DMS79 (cell line): Measurements from ENCODE around the gene RBM47.
A peak's percentile ranks its signal among the peaks of the same experiment; 100 is the strongest.
"Not testable (repeated sequence)": the region's sequence is repeated elsewhere in the genome, so short reads cannot be mapped to it uniquely, and the experiment has no call there.

Experiments used
- DNase-seq: peaks from one replicate; lab custom pipeline; 2025; lab: John Stamatoyannopoulos, UW

The RBM47 gene

DNA sequence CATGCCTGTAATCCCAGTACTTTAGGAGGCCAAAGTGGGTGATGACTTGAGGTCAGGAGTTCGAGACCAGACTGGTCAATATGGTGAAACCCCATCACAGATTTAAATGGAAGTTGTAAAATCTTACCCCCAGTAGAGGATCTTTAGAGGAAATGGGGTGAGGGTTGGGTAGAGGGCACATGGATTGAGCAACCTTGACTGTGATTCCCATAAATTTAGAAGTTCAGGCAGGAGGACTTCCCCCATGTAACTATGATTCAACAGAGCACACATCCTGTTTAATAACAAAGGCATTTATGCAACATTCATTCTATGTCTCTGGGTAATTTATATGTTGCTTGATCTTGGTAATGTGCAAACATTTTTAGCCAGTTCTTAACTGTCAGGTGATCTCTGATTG lies 143.1 kb downstream of the RBM47 start:
- no peak for DNase-seq

GRCh38 chr4:40484346-40485090 lies 145.1 kb downstream of the RBM47 start:
- DNase-seq: no peak

DNA sequence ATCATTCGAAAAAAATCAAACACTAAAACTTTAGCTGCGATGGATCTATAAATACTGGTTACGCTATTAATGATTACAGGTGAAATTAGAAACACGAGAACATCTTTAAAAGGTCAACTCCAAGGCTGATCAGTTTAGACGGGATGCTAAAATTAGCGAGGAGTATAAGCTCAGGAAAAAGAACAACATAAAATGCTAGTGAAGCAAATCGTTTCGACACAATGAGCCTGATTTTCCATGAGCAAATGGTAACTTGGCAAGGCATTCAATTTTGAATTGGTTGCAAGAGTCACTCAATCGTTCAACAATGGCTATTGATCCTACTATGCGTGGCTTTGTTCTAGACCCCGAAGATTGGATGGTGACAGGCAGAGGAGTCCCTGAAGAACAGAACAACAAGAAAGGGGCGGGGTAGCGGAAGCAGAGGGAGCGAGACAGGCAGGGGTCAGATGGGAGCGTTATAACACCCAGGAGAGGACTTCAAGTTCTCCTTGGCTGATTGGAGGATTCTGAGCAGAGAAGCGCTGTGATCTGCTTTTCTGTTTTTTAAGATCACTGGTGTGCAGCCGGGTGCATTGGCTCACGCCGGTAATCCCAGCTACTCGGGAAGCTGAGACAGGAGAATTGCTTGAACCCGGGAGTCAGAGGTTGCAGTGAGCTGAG lies 146.5 kb downstream of the RBM47 start:
- no peak for DNase-seq

DNA sequence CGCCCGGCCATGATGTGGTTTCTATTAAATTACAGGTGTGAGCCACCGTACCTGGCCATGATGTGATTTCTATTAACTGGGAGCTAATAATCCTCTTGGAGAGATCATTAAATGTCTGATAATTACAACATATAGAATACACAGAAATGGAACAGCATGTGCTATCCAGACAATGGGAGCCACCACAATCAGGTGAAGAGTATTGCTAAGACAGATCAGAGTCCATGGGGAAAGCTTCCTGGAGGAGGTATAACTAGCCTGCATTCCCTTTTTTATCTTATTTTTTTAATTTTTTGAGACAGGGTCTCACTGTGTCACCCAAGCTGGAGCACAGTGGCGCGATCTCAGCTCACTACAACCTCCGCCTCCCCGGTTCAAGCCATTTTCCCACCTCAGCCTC lies 147.7 kb downstream of the RBM47 start:
- no peak for DNase-seq

DNA sequence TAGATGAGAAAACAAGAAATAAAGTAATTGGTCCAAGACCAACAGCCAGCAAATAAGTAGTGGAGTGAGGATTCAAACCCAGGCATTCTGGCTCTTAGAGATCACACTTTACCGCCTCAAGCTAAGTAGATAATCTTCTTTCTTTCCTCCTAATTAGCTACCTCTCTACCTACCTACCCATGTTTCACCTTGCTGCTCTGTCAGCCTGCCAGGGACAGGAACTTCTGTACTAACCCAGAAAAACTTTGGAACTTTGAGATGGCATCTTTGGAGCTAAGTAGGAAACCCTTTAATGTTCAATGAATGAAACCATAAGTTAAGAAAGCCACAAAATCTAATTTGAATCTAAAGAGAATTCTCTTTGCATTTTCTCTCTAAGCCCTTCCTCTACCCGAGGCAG lies 149.4 kb downstream of the RBM47 start:
- no peak for DNase-seq

GRCh38 chr4:40479378-40479777 lies 150.3 kb downstream of the RBM47 start:
- no peak for DNase-seq

- DNase-seq: peak; percentile 19
Observed at GRCh38 chr4:40475609-40476008, 154.1 kb downstream of the RBM47 start.

DNA sequence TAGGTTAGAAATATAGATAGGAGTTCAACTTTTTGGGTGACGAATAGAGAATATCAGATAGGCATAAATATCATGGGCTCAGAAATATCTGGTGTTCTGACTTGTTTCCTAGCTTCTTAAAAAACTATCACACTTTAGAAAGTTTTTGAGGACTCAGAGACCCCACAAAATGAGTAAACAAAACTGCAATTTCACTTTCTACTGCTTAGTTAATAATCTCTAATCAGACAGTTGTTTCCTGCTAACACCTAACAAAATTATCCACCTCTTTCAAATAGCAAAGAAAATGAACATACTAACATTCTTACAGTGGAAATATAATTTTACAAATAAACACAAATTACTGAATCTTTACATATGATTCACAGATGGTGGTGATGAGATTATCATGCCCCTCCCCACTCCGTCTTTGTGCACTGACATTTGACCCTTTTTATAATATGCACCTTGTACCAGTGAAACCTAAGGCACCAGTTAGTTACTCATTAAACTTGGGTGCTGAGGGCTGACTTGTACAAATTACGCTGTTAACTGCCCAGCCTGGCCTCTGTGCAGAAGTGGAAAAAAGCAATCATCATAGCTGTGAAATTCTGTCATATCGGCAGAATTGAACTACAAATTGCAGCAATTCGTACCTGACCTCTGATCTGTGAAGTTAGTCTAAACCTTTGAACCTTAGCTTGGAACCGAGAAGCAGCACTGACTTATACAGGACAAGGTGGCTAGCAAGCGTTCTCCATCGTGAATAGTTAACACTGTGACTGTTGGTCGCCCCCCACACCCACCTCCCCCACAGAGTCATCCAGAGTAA lies 155.9 kb downstream of the RBM47 start:
- no peak for DNase-seq

DNA sequence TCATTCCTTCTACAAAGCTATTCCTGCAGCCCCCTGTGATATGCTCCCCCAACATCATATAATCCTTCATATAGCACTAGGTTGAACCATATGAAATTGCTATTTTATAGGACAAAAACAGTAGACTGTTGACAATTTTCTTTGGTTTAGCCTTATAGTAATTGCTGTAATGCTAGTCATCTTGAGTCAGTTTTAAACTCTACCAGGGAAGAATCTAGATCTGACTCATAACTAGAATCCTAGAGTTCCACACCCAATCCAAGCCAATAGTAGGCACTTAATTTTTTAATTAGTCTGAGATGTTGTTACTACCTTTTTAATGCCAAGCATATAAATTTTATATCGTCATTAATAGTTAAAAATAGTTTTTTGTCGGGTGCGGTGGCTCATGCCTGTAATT lies 157.7 kb downstream of the RBM47 start:
- no peak for DNase-seq

DNA sequence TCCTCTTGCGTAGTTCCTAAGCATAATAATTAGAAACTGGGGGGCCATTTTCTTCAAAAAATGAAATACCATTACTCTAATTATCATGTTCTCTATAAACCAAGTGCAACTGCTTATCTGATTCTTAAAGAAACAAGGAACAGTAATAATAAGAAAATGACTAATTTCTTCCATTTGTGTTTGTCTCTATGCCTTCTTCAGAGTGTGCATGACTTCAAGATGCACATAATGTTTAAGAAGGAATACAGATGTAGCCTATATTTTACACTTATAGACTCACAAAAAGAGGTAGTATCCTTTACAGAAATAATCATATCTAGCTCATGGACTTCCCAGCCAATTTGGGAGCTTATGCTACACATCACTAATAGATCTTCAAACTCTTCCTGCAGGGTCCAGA lies 162.9 kb downstream of the RBM47 start:
- no peak for DNase-seq

- no peak for DNase-seq
Observed at GRCh38 chr4:40462326-40462725, 167.3 kb downstream of the RBM47 start.

DNA sequence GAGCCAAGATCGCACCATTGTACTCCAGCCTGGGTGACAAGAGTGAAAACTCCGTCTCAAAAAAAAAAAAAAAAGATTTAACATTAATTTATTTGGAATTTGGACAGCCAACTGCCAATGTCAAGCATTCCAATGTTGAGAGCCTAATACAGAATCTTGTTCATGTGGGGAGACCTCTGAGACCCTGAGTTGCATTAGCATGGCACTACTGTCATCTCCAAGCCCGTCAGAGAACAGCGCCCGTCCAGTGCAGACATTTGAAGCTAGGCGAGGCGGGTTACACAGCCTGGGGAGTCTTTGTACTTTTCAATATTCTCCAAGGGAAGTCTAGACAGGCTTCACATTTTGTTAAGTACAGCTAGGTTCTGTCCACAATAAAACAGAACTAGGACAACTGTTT lies 167.8 kb downstream of the RBM47 start:
- no peak for DNase-seq

- DNase-seq: no peak
Observed at GRCh38 chr4:40461062-40461461, 168.6 kb downstream of the RBM47 start.

DNA sequence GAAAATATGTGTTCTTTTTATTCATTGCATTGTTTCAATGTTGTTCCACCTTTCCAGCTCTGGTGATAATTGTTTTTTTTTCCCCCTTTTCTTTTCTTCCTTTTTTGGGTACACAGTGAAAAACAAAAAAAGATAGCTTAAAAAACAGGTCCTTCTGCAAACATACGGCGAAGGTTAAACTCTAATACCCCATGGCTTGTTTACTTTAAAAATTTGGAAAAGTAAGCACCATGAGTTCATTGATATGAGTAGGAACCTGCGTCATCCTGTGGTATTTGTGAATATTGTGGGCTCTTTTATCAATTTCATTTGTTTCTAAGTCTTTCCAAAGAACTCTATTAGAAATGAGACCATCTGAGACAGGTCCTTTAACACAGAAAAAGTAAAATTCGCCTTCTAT lies 171.0 kb downstream of the RBM47 start:
- no peak for DNase-seq

- no peak for DNase-seq
Observed at GRCh38 chr4:40458109-40458508, 171.6 kb downstream of the RBM47 start.

DNA sequence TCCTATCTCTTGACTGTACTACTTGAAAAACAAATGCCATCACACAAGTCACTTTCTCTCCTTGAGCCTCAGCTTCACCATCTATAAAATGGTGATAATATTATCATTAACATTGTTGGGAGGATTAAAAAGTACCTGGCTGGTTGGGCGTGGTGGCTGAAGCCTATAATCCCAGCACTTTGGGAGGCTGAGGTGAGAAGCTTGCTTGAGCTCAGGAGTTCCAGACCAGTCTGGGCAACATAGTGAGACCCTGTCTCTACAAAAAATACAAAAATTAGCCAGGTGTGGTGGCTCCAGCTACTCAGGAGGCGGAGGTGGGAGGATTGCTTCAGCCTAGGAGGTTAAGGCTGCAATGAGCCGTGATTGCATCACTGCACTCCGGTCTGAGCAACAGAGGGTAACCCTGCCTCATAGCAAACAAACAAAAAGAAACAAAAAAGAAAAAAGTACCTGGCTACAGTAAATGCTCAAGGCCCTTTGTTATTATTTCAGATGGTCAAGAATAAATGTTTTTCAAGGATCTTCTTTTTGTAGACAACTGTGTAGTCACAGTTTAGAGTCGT lies 174.2 kb downstream of the RBM47 start:
- DNase-seq: no peak

DNA sequence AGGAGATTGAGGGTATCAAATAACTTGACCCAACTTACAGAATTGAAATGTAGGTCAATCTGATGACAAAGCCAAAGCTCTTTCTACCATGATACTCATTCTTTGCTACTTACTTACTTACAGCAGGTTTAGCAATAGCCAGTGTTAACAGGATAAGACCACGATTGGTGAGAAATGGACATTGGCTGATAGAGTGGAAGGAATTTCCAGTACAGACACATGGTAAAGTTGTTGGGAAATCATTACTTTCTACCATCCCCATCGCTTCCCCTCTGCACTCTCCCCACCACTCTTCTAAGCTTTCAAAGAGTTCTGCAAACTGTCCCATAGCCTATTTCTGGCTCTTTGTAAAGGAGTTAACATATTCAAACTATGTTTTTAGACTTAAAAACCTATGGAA lies 174.8 kb downstream of the RBM47 start:
- DNase-seq: no peak

GRCh38 chr4:40453912-40454311 lies 175.8 kb downstream of the RBM47 start:
- peak; percentile 31 for DNase-seq

DNA sequence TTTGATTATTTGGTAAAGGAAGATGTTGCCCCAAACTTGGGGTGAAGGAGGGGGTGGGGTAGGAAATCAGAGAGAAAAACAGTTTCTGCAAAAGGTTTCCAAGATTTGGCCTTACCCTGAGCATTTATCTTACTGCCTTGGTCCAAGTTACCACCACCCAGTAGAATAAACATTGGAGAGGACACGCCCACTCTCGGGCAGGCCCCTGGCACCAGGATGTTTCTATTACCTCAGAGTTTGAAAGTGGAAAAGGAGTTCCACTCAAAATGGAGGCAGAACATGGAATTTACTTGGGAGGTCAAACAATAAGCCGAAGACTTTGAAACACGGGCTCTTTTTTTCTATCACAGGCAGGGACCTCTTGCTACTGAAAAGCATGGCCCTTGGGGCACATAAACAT lies 180.8 kb downstream of the RBM47 start:
- no peak for DNase-seq

DNA sequence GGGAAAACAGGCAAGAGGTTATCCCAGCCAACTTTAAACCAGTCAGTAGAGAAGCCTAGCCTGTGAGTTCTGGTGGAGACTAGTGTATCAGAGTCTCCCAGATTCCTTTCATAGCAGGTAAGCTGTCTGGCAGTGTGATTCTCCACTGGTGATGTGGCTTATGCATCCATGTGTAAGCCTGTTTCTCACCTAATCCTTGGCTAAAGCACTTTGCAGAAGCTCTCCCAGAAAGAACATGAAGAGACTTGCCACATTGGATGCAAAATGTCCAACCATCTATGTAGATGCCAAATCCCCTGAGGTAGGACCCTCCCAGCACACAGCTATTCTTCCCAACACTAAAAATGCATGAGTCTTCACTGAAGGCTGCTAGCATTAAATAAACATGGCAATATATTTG lies 182.8 kb downstream of the RBM47 start:
- no peak for DNase-seq

DNA sequence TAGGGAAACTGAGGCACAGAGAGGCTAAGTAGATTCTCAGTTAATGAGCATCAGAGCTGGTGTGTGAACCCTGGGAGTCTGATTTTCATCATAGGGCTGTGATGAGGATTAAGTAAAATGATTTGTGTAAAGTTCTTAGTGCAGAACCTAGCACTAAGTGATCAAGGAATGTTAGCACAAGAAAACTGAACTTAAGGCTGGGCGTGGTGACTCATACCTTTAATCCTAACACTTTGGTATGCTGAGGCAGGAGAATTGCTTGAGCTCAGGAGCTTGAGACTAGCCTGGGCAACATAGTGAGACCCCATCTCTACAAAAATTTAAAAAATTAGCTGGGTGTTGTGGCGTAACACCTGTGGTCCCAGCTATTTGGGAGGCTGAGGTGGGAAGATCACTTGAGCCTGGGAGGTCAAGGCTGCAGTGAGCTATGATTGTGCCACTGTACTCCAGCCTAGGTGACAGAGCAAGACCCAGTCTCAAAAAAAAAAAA lies 183.4 kb downstream of the RBM47 start:
- not testable (repeated sequence) for DNase-seq

GRCh38 chr4:40445671-40446070 lies 184.0 kb downstream of the RBM47 start:
- no peak for DNase-seq

GRCh38 chr4:40441430-40441829 lies 188.2 kb downstream of the RBM47 start:
- DNase-seq: no peak
